HCT116 (cell line): Measurements from ENCODE around the gene PDGFD. TPM values are rescaled to one million over a fixed set of nuclear protein-coding genes. Genes with fewer than 3 reads are reported as not detected.

Experiments used
- ATAC-seq: fragments of 200-7000 bp; cut with Tn5 transposase; 2 replicates; pipeline ENCODE4 v1.9.1; 2020; ENCODE audit warnings: mild to moderate bottlenecking, moderate library complexity
- BruUV-seq: library from RNA; stranded (reverse); fragments of 400-500 nt; replicated peaks from 2 replicates; lab custom pipeline; 2021; lab: Mats Ljungman, UMichigan
- CTCF ChIA-PET: fragments of 300-600 bp; sonication (Branson Sonifier 250); formaldehyde crosslinking; loops from one replicate; lab custom pipeline; 2021; ENCODE audit warnings: antibody characterized with exemption; lab: Charles Lee
- POLR2A ChIA-PET: fragments of 300-600, 350-600 bp; sonication (Branson Sonifier 250); formaldehyde crosslinking; loops from one replicate; lab custom pipeline; 2021; ENCODE audit warnings: antibody characterized with exemption; lab: Charles Lee
- RAD21 ChIA-PET, 2 experiments: fragments of 300-600 bp; sonication (Branson Sonifier 250); formaldehyde crosslinking; loops; one replicate each; lab custom pipeline; 2023; ENCODE audit warnings: low total read pairs in 2 of 2; ENCODE audit not compliant: uncharacterized antibody in 2 of 2, unreplicated experiment in 2 of 2, low non-redundant PET in 1 of 2; lab: Charles Lee
- DNase-seq: peaks from one replicate; pipeline ENCODE4 v3.0.0-alpha.2; 2010; ENCODE audit warnings: low read depth, low spot score
- H2AFZ ChIP-seq: fragments of 200-600 bp; shearing (Covaris generic), sonication (generic); 2 replicates; pipeline ENCODE4 v1.6.1; 2017; ENCODE audit warnings: low read depth, mixed run types, mixed read lengths, antibody characterized with exemption, low read length; ENCODE audit not compliant: poor library complexity, severe bottlenecking
- H3K27ac ChIP-seq: 2 replicates; pipeline ENCODE4 v1.5.1; 2012; ENCODE audit warnings: low read depth, low read length
- H3K27me3 ChIP-seq: fragments of 200-600 bp; sonication (generic); 2 replicates; pipeline ENCODE4 v1.6.1; 2016; ENCODE audit warnings: mixed run types, low read length, mixed read lengths; ENCODE audit not compliant: insufficient read depth
- H3K36me3 ChIP-seq, 2 experiments: fragments of 200-500 bp in 1 of 2; fragments of 200-600 bp in 1 of 2; sonication (Bioruptor generic) in 1 of 2; sonication (generic) in 1 of 2; 2 replicates each; pipeline versions ENCODE4 v1.5.1 to v1.6.1; 2014 to 2016; ENCODE audit warnings: low read length in 2 of 2, inconsistent platforms in 1 of 2, mixed read lengths in 1 of 2, mixed run types in 1 of 2; ENCODE audit not compliant: insufficient read depth in 2 of 2, control insufficient read depth in 1 of 2
- H3K4me1 ChIP-seq, 2 experiments: fragments of 200-600 bp in 1 of 2; sonication (generic) in 1 of 2; 2 replicates each; pipeline versions ENCODE4 v1.5.1 to v1.6.1; 2012 to 2017; ENCODE audit warnings: low read length in 2 of 2, inconsistent platforms in 1 of 2, mild to moderate bottlenecking in 1 of 2, mixed read lengths in 1 of 2, mixed run types in 1 of 2, moderate library complexity in 1 of 2; ENCODE audit not compliant: insufficient read depth in 2 of 2, control insufficient read depth in 1 of 2
- H3K4me2 ChIP-seq: fragments of 200-600 bp; sonication (generic); 2 replicates; pipeline ENCODE4 v1.6.1; 2017; ENCODE audit warnings: mixed run types, low read length, mixed read lengths
- H3K4me3 ChIP-seq, 2 experiments: fragments of 200-600 bp in 1 of 2; sonication (generic) in 1 of 2; replicated peaks in 1 of 2; 2 replicates each; pipeline ENCODE4 v1.5.1; 2011 to 2016; ENCODE audit warnings: low read length in 2 of 2, control low read depth in 1 of 2, low read depth in 1 of 2, mild to moderate bottlenecking in 1 of 2, mixed read lengths in 1 of 2, mixed run types in 1 of 2
- H3K79me2 ChIP-seq: fragments of 200-600 bp; sonication (generic); 2 replicates; pipeline ENCODE4 v1.6.1; 2017; ENCODE audit warnings: mild to moderate bottlenecking, mixed run types, low read length, moderate library complexity, mixed read lengths; ENCODE audit not compliant: insufficient read depth
- H3K9ac ChIP-seq: fragments of 200-600 bp; sonication (generic); 2 replicates; pipeline ENCODE4 v1.6.1; 2016; ENCODE audit warnings: low read length, mixed read lengths
- H3K9me2 ChIP-seq: fragments of 200-600 bp; sonication (generic), shearing (Covaris generic); 2 replicates; pipeline ENCODE4 v1.6.1; 2017; ENCODE audit warnings: mixed run types, mild to moderate bottlenecking, moderate library complexity; ENCODE audit not compliant: insufficient read depth
- H3K9me3 ChIP-seq, 2 experiments: fragments of 200-500 bp in 1 of 2; fragments of 200-600 bp in 1 of 2; sonication (Bioruptor generic) in 1 of 2; sonication (generic) in 1 of 2; 2 replicates each; pipeline ENCODE4 v1.6.1; 2014 to 2017; ENCODE audit warnings: low read length in 2 of 2, mixed read lengths in 2 of 2, inconsistent platforms in 1 of 2, low read depth in 1 of 2, mild to moderate bottlenecking in 1 of 2, mixed run types in 1 of 2, moderate library complexity in 1 of 2; ENCODE audit not compliant: control insufficient read depth in 1 of 2, insufficient read depth in 1 of 2
- H4K20me1 ChIP-seq: fragments of 200-600 bp; sonication (generic), shearing (Covaris generic); 2 replicates; pipeline ENCODE4 v1.6.1; 2017; ENCODE audit warnings: mixed run types, mild to moderate bottlenecking, moderate library complexity; ENCODE audit not compliant: insufficient read depth
- CBX3 ChIP-seq: IDR thresholded peaks from 2 replicates; pipeline ENCODE4 v1.6.1; 2012; ENCODE audit warnings: low read depth
- CEBPB ChIP-seq: IDR thresholded peaks from 2 replicates; pipeline ENCODE4 v1.6.1; 2012; ENCODE audit warnings: low read depth
- EGR1 ChIP-seq: IDR thresholded peaks from 2 replicates; pipeline ENCODE4 v1.6.1; 2012; ENCODE audit warnings: low read depth
- EZH2 ChIP-seq: fragments of 200-600 bp; sonication (generic); IDR thresholded peaks from 2 replicates; pipeline ENCODE4 v1.6.1; 2017; ENCODE audit warnings: antibody characterized with exemption, mixed run types
- FOSL1 ChIP-seq: IDR thresholded peaks from 2 replicates; pipeline ENCODE4 v1.6.1; 2012; ENCODE audit warnings: low read depth
- JUND ChIP-seq: IDR thresholded peaks from 2 replicates; pipeline ENCODE4 v1.6.1; 2012
- POLR2A ChIP-seq: IDR thresholded peaks from 2 replicates; pipeline ENCODE4 v1.7.0; 2011; ENCODE audit warnings: borderline replicate concordance; ENCODE audit not compliant: insufficient read depth, insufficient read length; ENCODE audit errors: extremely low read depth
- POLR2AphosphoS5 ChIP-seq: IDR thresholded peaks from 2 replicates; pipeline ENCODE4 v1.6.1; 2011; ENCODE audit warnings: mild to moderate bottlenecking, low read depth, low read length, moderate library complexity
- RAD21 ChIP-seq: IDR thresholded peaks from 2 replicates; pipeline ENCODE4 v1.6.1; 2012; ENCODE audit warnings: low read depth, mild to moderate bottlenecking
- SIN3A ChIP-seq: IDR thresholded peaks from 2 replicates; pipeline ENCODE4 v1.6.1; 2012; ENCODE audit warnings: low read depth
- TCF7L2 ChIP-seq: IDR thresholded peaks from 2 replicates; pipeline ENCODE4 v1.7.0; 2011; ENCODE audit warnings: borderline replicate concordance, inconsistent platforms; ENCODE audit not compliant: insufficient read depth, insufficient read length; ENCODE audit errors: extremely low read depth
- ZFX ChIP-seq: fragments of 450-650 bp; IDR thresholded peaks from 2 replicates; pipeline ENCODE4 v1.6.1; 2017
- intact Hi-C: fragments of 100-400 bp; cut with micrococcal nuclease; formaldehyde crosslinking; loops from 2 replicates; pipeline ENCODE4 v1.10.0; 2022
- total RNA-seq: library from RNA; stranded (reverse); gene quantifications from one replicate; pipeline ENCODE4 v1.2.1, GENCODE V29; 2021; ENCODE audit not compliant: unreplicated experiment
- TF ChIP-seq, protein P1 (sequence below): IDR thresholded peaks from 2 replicates; pipeline ENCODE4 v1.6.1; 2012
- TF ChIP-seq, protein P2 (sequence below): IDR thresholded peaks from 2 replicates; pipeline ENCODE4 v1.6.1; 2012; ENCODE audit warnings: low read depth
- TF ChIP-seq, protein P3 (sequence below): IDR thresholded peaks from 2 replicates; pipeline ENCODE4 v1.6.1; 2011; ENCODE audit warnings: mild to moderate bottlenecking, low read length, moderate library complexity; ENCODE audit not compliant: insufficient replicate concordance; ENCODE audit errors: extremely low read depth

PDGFD gene
- total RNA-seq, 1 experiment from 2014 or later: 0.34 TPM

DNA sequence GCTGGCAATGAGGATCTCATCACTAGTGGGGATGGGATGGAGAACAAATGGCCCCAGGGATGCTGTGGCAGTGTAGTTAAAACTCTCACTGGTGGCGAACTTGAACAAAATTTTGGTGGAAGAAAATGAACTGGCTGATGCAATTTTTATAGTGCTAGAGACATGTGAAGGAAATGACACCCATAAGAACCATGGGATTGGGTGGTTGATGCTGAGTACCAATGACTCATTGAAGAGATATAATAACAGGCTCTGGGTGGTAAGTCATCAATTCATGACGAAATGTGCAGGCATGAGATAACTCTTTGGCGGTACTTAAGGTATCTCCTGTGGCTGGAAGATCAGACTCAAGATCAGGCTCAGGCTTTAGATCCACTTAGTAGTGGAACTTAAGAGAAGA, 300.4 kb downstream of the PDGFD start:
- Histone ChIP-seq H3K9me3 (no peaks in the 10 kb centered on the region), H3K4me2 (no peak overlapping the region), H3K36me3 (no peaks in the 10 kb centered on the region), H4K20me1 (no peaks in the 10 kb centered on the region), H2AFZ (no peak overlapping the region), H3K4me3 (no peak overlapping the region), H3K27ac (no peak overlapping the region), H3K4me1 (no peaks in the 10 kb centered on the region), H3K27me3 (no peaks in the 10 kb centered on the region), H3K9me2 (no peaks in the 10 kb centered on the region), H3K9ac (no peak overlapping the region), H3K79me2 (no peaks in the 10 kb centered on the region)
- intact Hi-C loops: no loop called here
- no TSS peak for BruUV-seq
- POLR2A ChIA-PET: no interaction called here
- ATAC-seq (no peak), DNase-seq (no peak)
- RAD21 ChIA-PET: no interaction called here
- TF ChIP-seq POLR2AphosphoS5 (no peak), CEBPB (no peak), POLR2A (no peak), RAD21 (no peak), EZH2 (no peak), CBX3 (no peak)
- CTCF ChIA-PET: no interaction called here

DNA sequence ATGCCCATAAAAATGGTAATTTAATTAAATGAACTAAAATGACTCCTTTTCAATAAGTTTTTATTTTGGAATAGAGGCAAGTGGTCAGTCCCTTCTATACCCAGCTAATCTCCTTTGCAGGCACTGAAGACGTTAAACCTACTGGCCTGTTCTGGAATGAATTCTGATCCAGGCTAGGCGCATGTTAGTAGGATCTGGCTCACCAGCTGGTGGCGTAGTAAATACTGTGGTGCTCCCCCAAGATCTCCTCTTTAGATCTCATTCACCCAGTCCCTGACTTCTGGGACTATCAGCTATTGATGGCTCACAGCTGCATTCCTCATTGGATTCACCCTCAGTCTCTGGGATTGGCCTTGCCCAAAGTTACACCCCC, 301.2 kb downstream of the PDGFD start:
- no TSS peak for BruUV-seq
- H2AFZ ChIP-seq: no peak overlapping the region
- H3K36me3 ChIP-seq: no peaks in the 10 kb centered on the region
- TF ChIP-seq RAD21 (no peak), FOSL1 (no peak), JUND (no peak), POLR2AphosphoS5 (no peak), ZFX (no peak), SIN3A (no peak), TCF7L2 (no peak), EGR1 (no peak), CEBPB (no peak)
- TF ChIP-seq, protein P1, sequence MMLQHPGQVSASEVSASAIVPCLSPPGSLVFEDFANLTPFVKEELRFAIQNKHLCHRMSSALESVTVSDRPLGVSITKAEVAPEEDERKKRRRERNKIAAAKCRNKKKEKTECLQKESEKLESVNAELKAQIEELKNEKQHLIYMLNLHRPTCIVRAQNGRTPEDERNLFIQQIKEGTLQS: no peak
- TF ChIP-seq, protein P2, sequence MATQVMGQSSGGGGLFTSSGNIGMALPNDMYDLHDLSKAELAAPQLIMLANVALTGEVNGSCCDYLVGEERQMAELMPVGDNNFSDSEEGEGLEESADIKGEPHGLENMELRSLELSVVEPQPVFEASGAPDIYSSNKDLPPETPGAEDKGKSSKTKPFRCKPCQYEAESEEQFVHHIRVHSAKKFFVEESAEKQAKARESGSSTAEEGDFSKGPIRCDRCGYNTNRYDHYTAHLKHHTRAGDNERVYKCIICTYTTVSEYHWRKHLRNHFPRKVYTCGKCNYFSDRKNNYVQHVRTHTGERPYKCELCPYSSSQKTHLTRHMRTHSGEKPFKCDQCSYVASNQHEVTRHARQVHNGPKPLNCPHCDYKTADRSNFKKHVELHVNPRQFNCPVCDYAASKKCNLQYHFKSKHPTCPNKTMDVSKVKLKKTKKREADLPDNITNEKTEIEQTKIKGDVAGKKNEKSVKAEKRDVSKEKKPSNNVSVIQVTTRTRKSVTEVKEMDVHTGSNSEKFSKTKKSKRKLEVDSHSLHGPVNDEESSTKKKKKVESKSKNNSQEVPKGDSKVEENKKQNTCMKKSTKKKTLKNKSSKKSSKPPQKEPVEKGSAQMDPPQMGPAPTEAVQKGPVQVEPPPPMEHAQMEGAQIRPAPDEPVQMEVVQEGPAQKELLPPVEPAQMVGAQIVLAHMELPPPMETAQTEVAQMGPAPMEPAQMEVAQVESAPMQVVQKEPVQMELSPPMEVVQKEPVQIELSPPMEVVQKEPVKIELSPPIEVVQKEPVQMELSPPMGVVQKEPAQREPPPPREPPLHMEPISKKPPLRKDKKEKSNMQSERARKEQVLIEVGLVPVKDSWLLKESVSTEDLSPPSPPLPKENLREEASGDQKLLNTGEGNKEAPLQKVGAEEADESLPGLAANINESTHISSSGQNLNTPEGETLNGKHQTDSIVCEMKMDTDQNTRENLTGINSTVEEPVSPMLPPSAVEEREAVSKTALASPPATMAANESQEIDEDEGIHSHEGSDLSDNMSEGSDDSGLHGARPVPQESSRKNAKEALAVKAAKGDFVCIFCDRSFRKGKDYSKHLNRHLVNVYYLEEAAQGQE: no peak
- TF ChIP-seq, protein P3, sequence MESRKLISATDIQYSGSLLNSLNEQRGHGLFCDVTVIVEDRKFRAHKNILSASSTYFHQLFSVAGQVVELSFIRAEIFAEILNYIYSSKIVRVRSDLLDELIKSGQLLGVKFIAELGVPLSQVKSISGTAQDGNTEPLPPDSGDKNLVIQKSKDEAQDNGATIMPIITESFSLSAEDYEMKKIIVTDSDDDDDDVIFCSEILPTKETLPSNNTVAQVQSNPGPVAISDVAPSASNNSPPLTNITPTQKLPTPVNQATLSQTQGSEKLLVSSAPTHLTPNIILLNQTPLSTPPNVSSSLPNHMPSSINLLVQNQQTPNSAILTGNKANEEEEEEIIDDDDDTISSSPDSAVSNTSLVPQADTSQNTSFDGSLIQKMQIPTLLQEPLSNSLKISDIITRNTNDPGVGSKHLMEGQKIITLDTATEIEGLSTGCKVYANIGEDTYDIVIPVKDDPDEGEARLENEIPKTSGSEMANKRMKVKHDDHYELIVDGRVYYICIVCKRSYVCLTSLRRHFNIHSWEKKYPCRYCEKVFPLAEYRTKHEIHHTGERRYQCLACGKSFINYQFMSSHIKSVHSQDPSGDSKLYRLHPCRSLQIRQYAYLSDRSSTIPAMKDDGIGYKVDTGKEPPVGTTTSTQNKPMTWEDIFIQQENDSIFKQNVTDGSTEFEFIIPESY: no peak
- H3K79me2 ChIP-seq: no peaks in the 10 kb centered on the region
- H3K9me3 ChIP-seq: no peaks in the 10 kb centered on the region
- H3K4me3 ChIP-seq: no peak overlapping the region
- no peaks in the 10 kb centered on the region for H3K9me2 ChIP-seq
- H4K20me1 ChIP-seq: no peaks in the 10 kb centered on the region
- H3K9ac ChIP-seq: no peak overlapping the region
- H3K4me1 ChIP-seq: no peaks in the 10 kb centered on the region
- H3K27ac ChIP-seq: no peak overlapping the region
- ChIA-PET RAD21 (no interaction called here), POLR2A (no interaction called here), CTCF (no interaction called here)
- no peaks in the 10 kb centered on the region for H3K27me3 ChIP-seq
- intact Hi-C loops: no loop called here
- ATAC-seq (no peak), DNase-seq (no peak)
- no peak overlapping the region for H3K4me2 ChIP-seq
